Astrocyte (in vitro differentiated cells and primary cell): ENCODE results near the gene SLC38A3. TPM values are rescaled to one million over a fixed set of nuclear protein-coding genes. Genes with fewer than 3 reads are reported as not detected.

Experiments
- DNase-seq: peaks from one replicate; pipeline ENCODE4 v3.0.0-alpha.2; 2010; ENCODE audit warnings: low read depth
- FAIRE-seq: peaks from 2 replicates; lab custom pipeline; 2011; peaks lifted over from hg19 to GRCh38; lab: Jason Lieb, UNC
- H2AFZ ChIP-seq: 2 replicates; pipeline ENCODE4 v1.6.0; 2012; ENCODE audit warnings: low read depth, low read length, inconsistent platforms
- H3K27ac ChIP-seq: 2 replicates; pipeline ENCODE4 v1.5.1; 2011; ENCODE audit warnings: low read depth, low read length, inconsistent platforms
- H3K27me3 ChIP-seq: 2 replicates; pipeline ENCODE4 v1.6.0; 2011; ENCODE audit warnings: low read length, inconsistent platforms; ENCODE audit not compliant: insufficient read depth
- H3K36me3 ChIP-seq: 2 replicates; pipeline ENCODE4 v1.5.1; 2011; ENCODE audit warnings: low read length, inconsistent platforms; ENCODE audit not compliant: insufficient read depth
- H3K4me1 ChIP-seq: 2 replicates; pipeline ENCODE4 v1.5.1; 2011; ENCODE audit warnings: low read length, inconsistent platforms; ENCODE audit not compliant: insufficient read depth
- H3K4me2 ChIP-seq: 2 replicates; pipeline ENCODE4 v1.6.0; 2012; ENCODE audit warnings: low read length, inconsistent platforms
- H3K4me3 ChIP-seq: 2 replicates; pipeline ENCODE4 v1.5.1; 2011; ENCODE audit warnings: low read depth, mild to moderate bottlenecking, low read length, inconsistent platforms; ENCODE audit not compliant: insufficient read depth
- H3K79me2 ChIP-seq: 2 replicates; pipeline ENCODE4 v1.6.0; 2012; ENCODE audit warnings: mild to moderate bottlenecking, low read length, inconsistent platforms; ENCODE audit not compliant: insufficient read depth
- H3K9ac ChIP-seq: 2 replicates; pipeline ENCODE4 v1.6.0; 2012; ENCODE audit warnings: mild to moderate bottlenecking, low read length, inconsistent platforms
- H3K9me3 ChIP-seq: 2 replicates; pipeline ENCODE4 v1.5.1; 2012; ENCODE audit warnings: low read depth, mild to moderate bottlenecking, low read length, inconsistent platforms; ENCODE audit not compliant: insufficient read depth
- H4K20me1 ChIP-seq: 2 replicates; pipeline ENCODE4 v1.6.0; 2012; ENCODE audit warnings: low read length, inconsistent platforms; ENCODE audit not compliant: insufficient read depth
- H3K27ac Mint-ChIP-seq: one replicate; pipeline ENCODE4 v1.8.0; 2021; ENCODE audit warnings: mild to moderate bottlenecking, mixed read lengths; ENCODE audit not compliant: unreplicated experiment
- H3K27me3 Mint-ChIP-seq: one replicate; pipeline ENCODE4 v1.8.0; 2021; ENCODE audit warnings: low read depth, mixed read lengths; ENCODE audit not compliant: unreplicated experiment
- H3K36me3 Mint-ChIP-seq: one replicate; pipeline ENCODE4 v1.8.0; 2021; ENCODE audit warnings: low read depth, mixed read lengths; ENCODE audit not compliant: unreplicated experiment
- H3K4me1 Mint-ChIP-seq: one replicate; pipeline ENCODE4 v1.8.0; 2021; ENCODE audit warnings: low read depth, mixed read lengths; ENCODE audit not compliant: unreplicated experiment
- H3K4me3 Mint-ChIP-seq: one replicate; pipeline ENCODE4 v1.8.0; 2021; ENCODE audit warnings: mild to moderate bottlenecking, moderate library complexity, mixed read lengths; ENCODE audit not compliant: unreplicated experiment
- H3K9me3 Mint-ChIP-seq: one replicate; pipeline ENCODE4 v1.8.0; 2021; ENCODE audit warnings: mild to moderate bottlenecking, mixed read lengths; ENCODE audit not compliant: unreplicated experiment
- EZH2 ChIP-seq: IDR thresholded peaks from 2 replicates; pipeline ENCODE4 v1.6.1; 2012; ENCODE audit warnings: mild to moderate bottlenecking, low read length, inconsistent platforms; ENCODE audit not compliant: insufficient read depth
- total RNA-seq: library from RNA; stranded (reverse); gene quantifications from 2 replicates; pipeline ENCODE4 v1.2.1, GENCODE V29; 2021
- TF ChIP-seq, protein P1 (sequence below): IDR thresholded peaks from 2 replicates; pipeline ENCODE4 v1.5.1; 2011; ENCODE audit warnings: low read depth, mild to moderate bottlenecking, inconsistent platforms, low read length, moderate library complexity; ENCODE audit not compliant: insufficient read depth

Gene SLC38A3
- total RNA-seq, 1 donor from 2014 or later, result 0.68 TPM

DNA sequence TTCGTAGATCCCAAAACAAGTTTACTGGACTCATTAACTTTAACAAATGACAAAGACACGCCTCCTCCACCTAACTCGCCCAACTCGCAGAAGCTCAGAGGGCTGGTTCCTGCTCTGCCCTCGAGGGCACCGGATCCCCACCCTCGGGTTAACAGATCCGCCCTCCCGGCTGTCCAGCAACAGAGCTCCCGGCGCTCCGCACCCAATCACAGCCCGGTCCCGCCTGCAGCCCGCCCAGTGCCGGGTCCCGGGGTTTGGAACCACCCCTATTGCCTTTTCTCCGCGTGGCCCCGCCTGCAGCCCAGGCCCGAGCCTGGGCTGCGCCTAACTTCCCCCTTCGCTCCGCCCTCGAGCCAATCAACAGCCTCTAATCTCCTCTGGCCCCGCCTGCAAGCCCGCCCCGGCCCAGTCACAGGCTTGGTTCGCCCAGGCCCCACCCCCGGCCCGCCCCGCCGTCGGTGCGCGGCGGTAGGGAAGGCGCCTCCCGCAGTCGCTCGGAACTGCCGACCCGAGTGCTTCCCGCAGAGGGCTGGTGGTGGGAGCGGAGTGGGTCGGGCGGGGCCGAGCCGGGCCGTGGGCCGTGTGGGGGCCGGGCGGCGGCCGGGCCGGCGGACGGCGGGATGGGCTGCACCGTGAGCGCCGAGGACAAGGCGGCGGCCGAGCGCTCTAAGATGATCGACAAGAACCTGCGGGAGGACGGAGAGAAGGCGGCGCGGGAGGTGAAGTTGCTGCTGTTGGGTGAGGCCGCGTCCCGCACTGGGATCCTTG lies 30.8 kb downstream of the SLC38A3 start, which contains the start of gene GNAI2:
TSS of gene GNAI2 (plus strand) at position 489 of the 768 bp plus-strand sequence. CDS start at position 621, 132 bp downstream.
- Mint-ChIP-seq H3K27me3 (no peaks in the 10 kb centered on the region), H3K4me1 (peaks cover 13% of the 10 kb centered on the region), H3K4me3 (peak within 1 kb of the TSS; percentile 100), H3K9me3 (no peaks in the 10 kb centered on the region), H3K36me3 (peaks cover 3% of the 10 kb centered on the region), H3K27ac (peak within 1 kb of the TSS; percentile 88)
- DNase-seq (peak; percentile 92), FAIRE-seq (peak; percentile 43)
- H3K27me3 ChIP-seq, result no peaks in the 10 kb centered on the region
- H2AFZ ChIP-seq, result peak within 1 kb of the TSS; percentile 74
- TF ChIP-seq EZH2, result no peak
- TF ChIP-seq, protein P1, sequence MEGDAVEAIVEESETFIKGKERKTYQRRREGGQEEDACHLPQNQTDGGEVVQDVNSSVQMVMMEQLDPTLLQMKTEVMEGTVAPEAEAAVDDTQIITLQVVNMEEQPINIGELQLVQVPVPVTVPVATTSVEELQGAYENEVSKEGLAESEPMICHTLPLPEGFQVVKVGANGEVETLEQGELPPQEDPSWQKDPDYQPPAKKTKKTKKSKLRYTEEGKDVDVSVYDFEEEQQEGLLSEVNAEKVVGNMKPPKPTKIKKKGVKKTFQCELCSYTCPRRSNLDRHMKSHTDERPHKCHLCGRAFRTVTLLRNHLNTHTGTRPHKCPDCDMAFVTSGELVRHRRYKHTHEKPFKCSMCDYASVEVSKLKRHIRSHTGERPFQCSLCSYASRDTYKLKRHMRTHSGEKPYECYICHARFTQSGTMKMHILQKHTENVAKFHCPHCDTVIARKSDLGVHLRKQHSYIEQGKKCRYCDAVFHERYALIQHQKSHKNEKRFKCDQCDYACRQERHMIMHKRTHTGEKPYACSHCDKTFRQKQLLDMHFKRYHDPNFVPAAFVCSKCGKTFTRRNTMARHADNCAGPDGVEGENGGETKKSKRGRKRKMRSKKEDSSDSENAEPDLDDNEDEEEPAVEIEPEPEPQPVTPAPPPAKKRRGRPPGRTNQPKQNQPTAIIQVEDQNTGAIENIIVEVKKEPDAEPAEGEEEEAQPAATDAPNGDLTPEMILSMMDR, result no peak
- H3K79me2 ChIP-seq, result peaks cover 49% of the 10 kb centered on the region
- H3K9me3 ChIP-seq, result no peaks in the 10 kb centered on the region
- H3K4me3 ChIP-seq, result peak within 1 kb of the TSS; percentile 92
- peaks cover 3% of the 10 kb centered on the region for H3K36me3 ChIP-seq
- peak within 1 kb of the TSS; percentile 63 for H3K27ac ChIP-seq
- H3K9ac ChIP-seq, result peak within 1 kb of the TSS; percentile 95
- H3K4me1 ChIP-seq, result peaks cover 20% of the 10 kb centered on the region
- H4K20me1 ChIP-seq, result peaks cover 45% of the 10 kb centered on the region
- H3K4me2 ChIP-seq, result peak within 1 kb of the TSS; percentile 97

DNA sequence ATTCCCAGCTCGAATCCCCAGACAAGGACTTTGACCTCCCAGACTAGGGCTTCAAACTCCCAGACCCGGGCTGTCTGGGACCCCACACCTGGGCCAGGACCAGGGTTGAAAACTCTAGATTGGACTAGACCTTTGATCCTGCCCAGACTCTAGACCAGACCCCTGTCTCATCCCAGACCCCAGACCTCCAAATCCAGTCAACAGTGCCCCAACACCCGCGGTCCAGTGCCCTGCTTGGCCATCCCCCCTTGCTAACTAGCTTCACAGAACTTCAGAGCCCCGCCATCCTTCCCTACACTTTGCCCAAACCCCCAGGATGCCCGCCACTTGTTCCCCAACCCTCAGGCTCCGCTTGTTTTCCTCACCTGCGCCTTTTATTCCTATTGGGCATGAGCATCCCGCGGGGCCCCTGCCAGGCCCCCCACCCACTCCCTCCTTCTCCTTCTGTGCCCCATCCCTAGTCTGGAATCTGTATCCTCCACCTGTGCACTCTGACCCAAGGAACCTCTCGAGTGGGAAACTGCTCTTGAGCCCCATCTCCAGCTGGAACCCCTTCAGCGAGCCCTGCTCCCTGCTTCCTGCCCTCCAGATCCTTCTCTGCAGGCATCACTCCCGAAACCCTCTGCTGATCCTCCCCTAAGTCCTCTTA lies 31.5 kb downstream of the SLC38A3 start:
- H3K27ac ChIP-seq, result peak overlapping the region; percentile 63
- peaks cover 52% of the 10 kb centered on the region for H4K20me1 ChIP-seq
- no peaks in the 10 kb centered on the region for H3K27me3 Mint-ChIP-seq
- no peak for FAIRE-seq
- H3K4me3 ChIP-seq, result peak overlapping the region; percentile 92
- TF ChIP-seq, protein P1, result no peak
- H3K79me2 ChIP-seq, result peaks cover 56% of the 10 kb centered on the region
- H3K4me1 Mint-ChIP-seq, result peaks cover 20% of the 10 kb centered on the region
- peaks cover 3% of the 10 kb centered on the region for H3K36me3 Mint-ChIP-seq
- peak overlapping the region; percentile 95 for H3K9ac ChIP-seq
- H3K4me1 ChIP-seq, result peaks cover 27% of the 10 kb centered on the region
- peak overlapping the region; percentile 97 for H3K4me2 ChIP-seq
- no peak overlapping the region for H2AFZ ChIP-seq
- peak overlapping the region; percentile 100 for H3K4me3 Mint-ChIP-seq
- no peaks in the 10 kb centered on the region for H3K9me3 ChIP-seq
- H3K36me3 ChIP-seq, result peaks cover 3% of the 10 kb centered on the region
- DNase-seq, result no peak
- H3K27me3 ChIP-seq, result no peaks in the 10 kb centered on the region
- H3K27ac Mint-ChIP-seq, result peak overlapping the region; percentile 88
- no peaks in the 10 kb centered on the region for H3K9me3 Mint-ChIP-seq
